IMR-90 (cell line): ENCODE data around the gene CD248.

Experiments
- MAFK ChIP-seq: IDR thresholded peaks from 2 replicates; pipeline ENCODE4 v1.6.1; 2012; ENCODE audit warnings: low read depth, low read length, improper control_type of control experiment
- MAZ ChIP-seq: IDR thresholded peaks from 2 replicates; pipeline ENCODE4 v1.6.1; 2012; ENCODE audit warnings: low read depth, mild to moderate bottlenecking, low read length, improper control_type of control experiment, moderate library complexity, borderline replicate concordance
- POLR2A ChIP-seq: IDR thresholded peaks from 2 replicates; pipeline ENCODE4 v1.6.1; 2012; ENCODE audit warnings: mild to moderate bottlenecking, low read depth, low read length
- RAD21 ChIP-seq: IDR thresholded peaks from 2 replicates; pipeline ENCODE4 v1.6.1; 2012; ENCODE audit warnings: low read length, improper control_type of control experiment
- RCOR1 ChIP-seq: IDR thresholded peaks from 2 replicates; pipeline ENCODE4 v1.6.1; 2012; ENCODE audit warnings: mild to moderate bottlenecking, low read length, improper control_type of control experiment; ENCODE audit not compliant: insufficient replicate concordance
- RFX5 ChIP-seq: IDR thresholded peaks from 2 replicates; pipeline ENCODE4 v1.8.0; 2012; ENCODE audit warnings: low read depth, mild to moderate bottlenecking, low read length, moderate library complexity
- SMC3 ChIP-seq: fragments of 150-350 bp; IDR thresholded peaks from 2 replicates; pipeline ENCODE4 v1.6.1; 2016; ENCODE audit warnings: low read depth, mild to moderate bottlenecking, antibody characterized with exemption, low read length, moderate library complexity
- USF2 ChIP-seq: fragments of 150-350 bp; IDR thresholded peaks from 2 replicates; pipeline ENCODE4 v1.6.1; 2017; ENCODE audit warnings: mild to moderate bottlenecking, antibody characterized with exemption, low read length, low read depth
- TF ChIP-seq, protein P1 (sequence below): conservative IDR thresholded peaks from 2 replicates; pipeline ENCODE4 v1.5.1; 2012; ENCODE audit warnings: mild to moderate bottlenecking, low read depth, low read length, improper control_type of control experiment

DNA sequence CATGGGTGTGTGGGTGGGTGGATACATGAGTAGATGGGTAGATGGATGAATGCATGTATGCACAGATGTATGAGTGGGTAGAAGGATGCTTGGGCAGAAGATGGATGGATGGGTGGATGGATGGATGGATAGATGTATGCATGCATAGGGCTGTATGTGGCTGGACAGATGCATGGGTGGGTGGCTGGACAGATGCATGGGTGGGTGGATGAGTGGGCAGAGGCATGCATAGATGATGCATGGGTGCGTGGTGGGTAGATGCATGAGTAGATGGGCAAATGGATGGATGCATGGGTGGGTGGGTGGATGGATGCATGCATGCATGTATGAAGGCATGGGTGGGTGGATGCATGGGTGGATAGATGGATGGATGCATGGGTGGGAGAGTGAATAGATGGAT is 6.8 kb upstream of the CD248 start:
- TF ChIP-seq, protein P1, sequence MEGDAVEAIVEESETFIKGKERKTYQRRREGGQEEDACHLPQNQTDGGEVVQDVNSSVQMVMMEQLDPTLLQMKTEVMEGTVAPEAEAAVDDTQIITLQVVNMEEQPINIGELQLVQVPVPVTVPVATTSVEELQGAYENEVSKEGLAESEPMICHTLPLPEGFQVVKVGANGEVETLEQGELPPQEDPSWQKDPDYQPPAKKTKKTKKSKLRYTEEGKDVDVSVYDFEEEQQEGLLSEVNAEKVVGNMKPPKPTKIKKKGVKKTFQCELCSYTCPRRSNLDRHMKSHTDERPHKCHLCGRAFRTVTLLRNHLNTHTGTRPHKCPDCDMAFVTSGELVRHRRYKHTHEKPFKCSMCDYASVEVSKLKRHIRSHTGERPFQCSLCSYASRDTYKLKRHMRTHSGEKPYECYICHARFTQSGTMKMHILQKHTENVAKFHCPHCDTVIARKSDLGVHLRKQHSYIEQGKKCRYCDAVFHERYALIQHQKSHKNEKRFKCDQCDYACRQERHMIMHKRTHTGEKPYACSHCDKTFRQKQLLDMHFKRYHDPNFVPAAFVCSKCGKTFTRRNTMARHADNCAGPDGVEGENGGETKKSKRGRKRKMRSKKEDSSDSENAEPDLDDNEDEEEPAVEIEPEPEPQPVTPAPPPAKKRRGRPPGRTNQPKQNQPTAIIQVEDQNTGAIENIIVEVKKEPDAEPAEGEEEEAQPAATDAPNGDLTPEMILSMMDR, result no peak
- no peak for TF ChIP-seq USF2
- no peak for TF ChIP-seq SMC3
- TF ChIP-seq POLR2A, result no peak
- no peak for TF ChIP-seq MAZ
- TF ChIP-seq RCOR1, result no peak
- no peak for TF ChIP-seq MAFK
- no peak for TF ChIP-seq RAD21
- no peak for TF ChIP-seq RFX5
